Panc1 (cell line): ENCODE results near the gene SLC9A8. TPM values are rescaled to one million over a fixed set of nuclear protein-coding genes. Genes with fewer than 3 reads are reported as not detected.

Source experiments
- ATAC-seq: fragments of 200-7000 bp; cut with Tn5 transposase; 2 replicates; pipeline ENCODE4 v1.9.1; 2020; ENCODE audit warnings: mild to moderate bottlenecking, moderate library complexity
- BruUV-seq: library from RNA; stranded (reverse); fragments of 400-500 nt; replicated peaks from 2 replicates; lab custom pipeline; 2021; lab: Mats Ljungman, UMichigan
- CTCF ChIA-PET: fragments of 300-600 bp; sonication (Branson Sonifier 250); formaldehyde crosslinking; loops from one replicate; lab custom pipeline; 2022; ENCODE audit warnings: antibody characterized with exemption; lab: Charles Lee
- POLR2A ChIA-PET: fragments of 300-600 bp; sonication (Branson Sonifier 250); formaldehyde crosslinking; loops from one replicate; lab custom pipeline; 2022; ENCODE audit warnings: antibody characterized with exemption; lab: Charles Lee
- DNase-seq: peaks from one replicate; pipeline ENCODE4 v3.0.0-alpha.2; 2010; ENCODE audit warnings: low read depth, low spot score
- H3K27ac ChIP-seq: 2 replicates; pipeline ENCODE4 v1.5.1; 2011; ENCODE audit warnings: mild to moderate bottlenecking, low read length, inconsistent platforms
- H3K27me3 ChIP-seq: fragments of 200-500 bp; sonication (Bioruptor generic); 2 replicates; pipeline ENCODE4 v1.6.0; 2014; ENCODE audit warnings: low read length, inconsistent platforms; ENCODE audit not compliant: control insufficient read depth, insufficient read depth
- H3K36me3 ChIP-seq: fragments of 200-500 bp; sonication (Bioruptor generic); 2 replicates; pipeline ENCODE4 v1.5.1; 2014; ENCODE audit warnings: inconsistent platforms, mild to moderate bottlenecking, low read length, moderate library complexity; ENCODE audit not compliant: control insufficient read depth, insufficient read depth
- H3K4me1 ChIP-seq: 2 replicates; pipeline ENCODE4 v1.5.1; 2011; ENCODE audit warnings: inconsistent platforms, mild to moderate bottlenecking, low read length, moderate library complexity; ENCODE audit not compliant: control insufficient read depth, insufficient read depth
- H3K4me3 ChIP-seq, 2 experiments: 2 replicates each; pipeline ENCODE4 v1.5.1; 2011 to 2012; ENCODE audit warnings: low read depth in 2 of 2, low read length in 2 of 2, mild to moderate bottlenecking in 2 of 2, inconsistent platforms in 1 of 2, moderate library complexity in 1 of 2
- H3K9me3 ChIP-seq: fragments of 200-500 bp; sonication (Bioruptor generic); 2 replicates; pipeline ENCODE4 v1.5.1; 2014; ENCODE audit warnings: low read depth, mild to moderate bottlenecking, inconsistent platforms, low read length, moderate library complexity; ENCODE audit not compliant: control insufficient read depth, insufficient read depth
- CTCF ChIP-seq: fragments of 450-650 bp; IDR thresholded peaks from 2 replicates; pipeline ENCODE4 v1.5.1; 2017; ENCODE audit warnings: mild to moderate bottlenecking
- POLR2AphosphoS5 ChIP-seq: IDR thresholded peaks from 2 replicates; pipeline ENCODE4 v1.6.1; 2012; ENCODE audit warnings: mild to moderate bottlenecking, low read depth, low read length, moderate library complexity
- REST ChIP-seq, 2 experiments: IDR thresholded peaks; 2 replicates each; pipeline ENCODE4 v1.6.1; 2011 to 2012; ENCODE audit warnings: low read depth in 2 of 2, control low read depth in 1 of 2, low read length in 1 of 2, mild to moderate bottlenecking in 1 of 2, moderate library complexity in 1 of 2; ENCODE audit not compliant: insufficient read depth in 1 of 2
- SIN3A ChIP-seq: IDR thresholded peaks from 2 replicates; pipeline ENCODE4 v1.6.1; 2012; ENCODE audit warnings: low read depth, mild to moderate bottlenecking, low read length, moderate library complexity, borderline replicate concordance; ENCODE audit not compliant: insufficient read depth
- TCF7L2 ChIP-seq: IDR thresholded peaks from 2 replicates; pipeline ENCODE4 v1.6.1; 2011; ENCODE audit warnings: mild to moderate bottlenecking, low read depth, low read length, inconsistent platforms
- in situ Hi-C: cut with HindIII; loops from 2 replicates; pipeline ENCODE4 v1.10.0; 2016; ENCODE audit warnings: low sequenced_read_pairs, low pct_unique_long_range_greater_than_20kb
- intact Hi-C: fragments of 100-400 bp; cut with micrococcal nuclease; formaldehyde crosslinking; loops from one replicate; pipeline ENCODE4 v1.10.0; 2022; ENCODE audit not compliant: unreplicated experiment
- total RNA-seq: library from RNA; stranded (reverse); gene quantifications from one replicate; pipeline ENCODE4 v1.2.1, GENCODE V29; 2021; ENCODE audit not compliant: unreplicated experiment

SLC9A8 gene
- total RNA-seq, 1 experiment from 2014 or later = 6.7 TPM

- Histone ChIP-seq H3K27me3 (no peaks in the 10 kb centered on the region), H3K4me3 (no peak overlapping the region), H3K9me3 (no peaks in the 10 kb centered on the region), H3K27ac (0 out of 2 replicates have a peak overlapping the region, but pooled peaks have one; percentile 29), H3K36me3 (no peaks in the 10 kb centered on the region), H3K4me1 (peaks cover 38% of the 10 kb centered on the region)
- ATAC-seq = no peak
- DNase-seq = no peak
- in situ Hi-C loops = no loop called here
- POLR2A ChIA-PET = no interaction called here
- BruUV-seq = no TSS peak
- CTCF ChIA-PET = interaction anchor here (0.6 to 1.0 kb wide), 2 partner anchors 282 to 654 kb away, joined by 9 to 12 read pairs; no protein-coding TSS in a partner anchor
- intact Hi-C loops = no loop called here
- TF ChIP-seq REST (IDR thresholded peaks at IDR 0.05; ENCODE audit: insufficient read depth in 1 of 2, low read depth in 2 of 2, low read length in 1 of 2) (no peak), POLR2AphosphoS5 (no peak), TCF7L2 (no peak)
Measured at GRCh38 chr20:49892260-49892659, 79.6 kb downstream of the SLC9A8 start.

GRCh38 chr20:49892817-49893216 is 80.2 kb downstream of the SLC9A8 start:
- no peak for ATAC-seq
- Histone ChIP-seq H3K4me1 (peaks cover 33% of the 10 kb centered on the region), H3K4me3 (no peak overlapping the region), H3K36me3 (no peaks in the 10 kb centered on the region), H3K9me3 (no peaks in the 10 kb centered on the region), H3K27me3 (no peaks in the 10 kb centered on the region), H3K27ac (no peak overlapping the region)
- no TSS peak for BruUV-seq
- in situ Hi-C loops (no loop called here), intact Hi-C loops (no loop called here)
- DNase-seq = no peak
- TF ChIP-seq TCF7L2 = no peak
- TF ChIP-seq CTCF = no peak
- no peak for TF ChIP-seq SIN3A
- TF ChIP-seq REST (IDR thresholded peaks at IDR 0.05; ENCODE audit: insufficient read depth in 1 of 2, low read depth in 2 of 2, low read length in 1 of 2) = no peak
- no peak for TF ChIP-seq POLR2AphosphoS5
- ChIA-PET POLR2A (no interaction called here), CTCF (interaction anchor here (0.6 to 1.0 kb wide), 2 partner anchors 282 to 654 kb away, joined by 9 to 12 read pairs; no protein-coding TSS in a partner anchor)
